GM12864 (cell line): Measurements from ENCODE around the gene CNTF.

Experiments used
- DNase-seq: peaks from one replicate; pipeline ENCODE4 v3.0.0-alpha.2; 2011; ENCODE audit warnings: low read depth
- H3K4me3 ChIP-seq: 2 replicates; pipeline ENCODE4 v1.5.1; 2011; ENCODE audit warnings: mild to moderate bottlenecking, low read depth, low read length, control low read depth
- CTCF ChIP-seq: IDR thresholded peaks from 2 replicates; pipeline ENCODE4 v1.5.1; 2011; ENCODE audit warnings: low read depth, mild to moderate bottlenecking, moderate library complexity, low read length, control low read depth, inconsistent platforms; ENCODE audit errors: missing control alignments

The CNTF gene

DNA sequence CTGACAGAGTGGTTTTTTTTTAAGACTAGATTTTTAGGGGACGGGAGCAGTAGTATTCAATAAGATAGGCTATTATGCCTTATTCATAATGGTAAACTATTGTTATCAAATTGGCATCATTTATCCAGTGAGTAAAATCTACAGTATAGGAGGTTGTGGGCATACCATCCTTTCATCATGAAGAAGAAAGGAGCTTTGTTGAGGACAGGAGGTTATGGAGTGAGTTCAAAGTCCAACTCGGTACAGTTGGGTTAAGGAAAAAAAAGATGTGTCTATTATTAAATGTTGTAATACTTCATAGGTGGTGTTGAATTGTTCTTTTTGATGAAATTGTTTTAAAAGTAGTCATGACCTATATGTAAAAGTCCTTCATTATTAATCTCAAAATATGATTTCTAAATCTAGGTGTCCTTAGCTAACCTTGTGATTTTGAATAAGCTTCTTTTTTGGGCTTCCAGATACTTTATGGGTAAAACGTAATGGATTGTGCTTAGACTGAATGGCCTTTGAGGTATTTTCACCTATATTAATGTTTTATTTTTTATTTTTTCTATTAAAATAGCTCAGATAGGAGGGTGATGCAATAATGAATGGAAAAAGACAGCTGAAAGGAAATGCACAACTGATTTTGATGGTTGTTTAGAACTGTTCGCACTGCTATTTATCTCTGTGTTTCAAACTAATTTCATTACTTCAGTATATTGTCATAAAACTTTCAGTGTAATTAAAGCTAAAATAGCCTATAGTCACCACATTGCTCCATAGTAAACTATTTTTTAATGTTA, 15.3 kb upstream of the CNTF start:
- TF ChIP-seq CTCF, result no peak
- no peak overlapping the region for H3K4me3 ChIP-seq
- DNase-seq, result no peak

- no peak for TF ChIP-seq CTCF
- DNase-seq, result no peak
These were observed 14.1 kb upstream of the CNTF start for GRCh38 chr11:58608331-58608730.

GRCh38 chr11:58609723-58610122, 12.7 kb upstream of the CNTF start:
- DNase-seq, result no peak
- no peak overlapping the region for H3K4me3 ChIP-seq
- no peak for TF ChIP-seq CTCF

More at GRCh38 chr11:58608331-58608730, 14.1 kb upstream of the CNTF start:
- no peak overlapping the region for H3K4me3 ChIP-seq

DNA sequence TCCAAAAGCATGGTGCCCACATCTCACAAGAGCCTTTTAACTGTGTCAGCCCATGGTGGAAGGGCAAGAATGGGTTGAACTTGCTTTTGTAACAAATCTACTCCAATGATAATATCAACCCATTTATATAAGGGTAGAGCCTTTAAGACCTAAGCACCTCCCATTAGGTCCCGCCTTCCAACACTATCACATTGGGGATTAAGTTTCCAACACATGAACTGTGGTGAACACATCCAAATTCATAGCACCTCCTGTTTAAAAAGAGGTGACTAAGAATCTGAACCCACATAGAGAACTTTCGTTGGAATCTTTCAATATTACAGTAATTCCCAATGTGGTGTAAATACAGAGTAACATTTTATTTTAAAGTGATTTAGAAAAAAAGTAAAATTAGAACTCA, 9.2 kb upstream of the CNTF start:
- no peak overlapping the region for H3K4me3 ChIP-seq
- no peak for DNase-seq
- TF ChIP-seq CTCF, result no peak

- no peak overlapping the region for H3K4me3 ChIP-seq
- DNase-seq, result no peak
- no peak for TF ChIP-seq CTCF
These were observed 6.9 kb upstream of the CNTF start for GRCh38 chr11:58615559-58615958.

DNA sequence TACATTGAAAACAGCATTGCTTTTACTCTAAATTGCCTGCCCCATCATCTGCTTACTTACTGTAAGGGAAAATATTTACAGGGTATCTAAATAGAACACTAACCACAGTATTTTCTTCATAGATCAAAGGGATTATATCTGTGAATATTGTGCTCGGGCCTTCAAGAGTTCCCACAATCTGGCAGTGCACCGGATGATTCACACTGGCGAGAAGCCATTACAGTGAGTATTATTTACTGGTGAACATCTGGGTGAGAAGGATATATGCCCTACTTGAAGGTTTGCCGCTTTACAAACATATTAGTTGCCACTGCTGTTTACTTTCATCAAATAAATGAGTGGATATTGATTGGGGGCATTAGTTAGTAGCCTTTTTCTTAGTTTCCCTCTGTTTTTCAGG, 5.9 kb upstream of the CNTF start:
- H3K4me3 ChIP-seq, result no peak overlapping the region
- no peak for DNase-seq
- no peak for TF ChIP-seq CTCF

- peak; percentile 12 for TF ChIP-seq CTCF
- DNase-seq, result no peak
These were observed 4.4 kb upstream of the CNTF start for GRCh38 chr11:58617976-58618557.

More at GRCh38 chr11:58617976-58618557, 4.4 kb upstream of the CNTF start:
- H3K4me3 ChIP-seq, result no peak overlapping the region
